ENCODE data around the gene ALKBH4.
"Not testable (repeated sequence)": the region's sequence is repeated elsewhere in the genome, so short reads cannot be mapped to it uniquely, and the experiment has no call there.

ALKBH4 gene

DNA sequence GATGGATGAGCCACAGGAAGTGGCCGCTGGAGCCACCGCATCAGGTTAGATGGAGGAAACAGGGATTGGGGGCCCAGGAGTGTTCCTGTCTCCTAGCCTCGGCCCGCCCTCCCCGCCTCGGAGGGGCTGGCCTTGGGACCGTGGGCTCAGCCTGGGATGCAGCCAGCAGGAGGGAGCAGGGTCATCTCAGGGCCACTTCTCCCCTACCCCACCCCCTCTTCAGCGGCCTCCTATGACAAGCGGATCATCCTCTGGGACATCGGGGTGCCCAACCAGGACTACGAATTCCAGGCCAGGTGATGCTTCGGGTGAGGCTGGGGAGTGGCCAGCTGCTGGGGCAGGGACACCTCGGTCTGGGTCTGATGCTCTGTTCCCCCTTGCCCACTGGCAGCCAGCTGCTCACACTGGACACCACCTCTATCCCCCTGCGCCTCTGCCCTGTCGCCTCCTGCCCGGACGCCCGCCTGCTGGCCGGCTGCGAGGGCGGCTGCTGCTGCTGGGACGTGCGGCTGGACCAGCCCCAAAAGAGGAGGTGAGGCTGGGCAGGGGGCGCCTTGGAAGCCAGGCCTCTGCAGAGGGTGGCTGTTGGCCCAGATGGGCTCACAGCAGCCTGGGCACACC lies 4.8 kb upstream of the ALKBH4 start:
- no peak overlapping the region for H3K27ac Mint-ChIP-seq
- H3K9me3 Mint-ChIP-seq, result no peaks in the 10 kb centered on the region
- no peaks in the 10 kb centered on the region for H3K27me3 Mint-ChIP-seq (ENCODE audit: low read depth)
- no peak overlapping the region for H3K4me3 Mint-ChIP-seq
- peaks cover 9% of the 10 kb centered on the region for H3K4me1 Mint-ChIP-seq (ENCODE audit: low read depth)
- peaks cover 5% of the 10 kb centered on the region for H3K36me3 Mint-ChIP-seq (ENCODE audit: low read depth)

DNA sequence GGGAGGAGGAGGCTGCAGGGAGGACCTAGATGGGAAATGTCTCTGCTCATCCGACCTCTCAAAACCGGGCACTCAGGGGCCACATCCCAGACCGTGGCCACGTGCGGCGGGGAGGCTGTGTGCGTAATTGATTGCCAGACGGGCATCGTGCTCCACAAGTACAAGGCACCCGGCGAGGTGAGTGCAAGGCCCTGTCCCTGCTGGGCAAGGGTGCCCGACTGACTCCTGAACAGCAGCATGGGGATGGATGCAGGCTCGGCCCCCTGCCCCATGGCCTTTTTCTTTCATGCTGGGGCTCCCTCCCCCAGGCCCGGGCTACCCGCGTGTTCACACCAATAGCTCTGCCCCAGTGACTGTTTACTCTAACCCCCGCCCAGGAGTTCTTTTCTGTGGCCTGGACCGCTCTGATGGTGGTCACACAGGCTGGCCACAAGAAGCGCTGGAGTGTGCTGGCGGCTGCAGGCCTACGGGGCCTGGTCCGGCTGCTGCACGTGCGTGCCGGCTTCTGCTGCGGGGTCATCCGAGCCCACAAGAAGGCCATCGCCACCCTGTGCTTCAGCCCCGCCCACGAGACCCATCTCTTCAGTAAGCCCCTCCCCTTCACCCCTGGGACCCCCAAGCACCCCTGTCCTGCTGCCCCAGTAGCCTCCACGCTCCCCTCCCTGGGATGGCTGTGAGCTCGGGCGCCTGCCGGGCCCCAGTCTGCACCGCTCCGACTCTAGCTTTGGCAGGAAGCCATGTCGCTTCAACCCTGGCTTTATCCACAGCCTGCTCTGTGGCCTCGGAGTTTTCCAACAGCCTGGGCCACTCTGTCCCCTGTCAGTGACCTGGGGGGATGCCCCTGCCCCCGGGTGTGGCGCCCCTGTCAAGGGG lies 4.1 kb upstream of the ALKBH4 start:
- Mint-ChIP-seq H3K36me3 (ENCODE audit: low read depth) (peaks cover 6% of the 10 kb centered on the region), H3K27me3 (ENCODE audit: low read depth) (no peaks in the 10 kb centered on the region), H3K4me3 (no peak overlapping the region), H3K9me3 (no peaks in the 10 kb centered on the region), H3K4me1 (ENCODE audit: low read depth) (peaks cover 15% of the 10 kb centered on the region), H3K27ac (no peak overlapping the region)

DNA sequence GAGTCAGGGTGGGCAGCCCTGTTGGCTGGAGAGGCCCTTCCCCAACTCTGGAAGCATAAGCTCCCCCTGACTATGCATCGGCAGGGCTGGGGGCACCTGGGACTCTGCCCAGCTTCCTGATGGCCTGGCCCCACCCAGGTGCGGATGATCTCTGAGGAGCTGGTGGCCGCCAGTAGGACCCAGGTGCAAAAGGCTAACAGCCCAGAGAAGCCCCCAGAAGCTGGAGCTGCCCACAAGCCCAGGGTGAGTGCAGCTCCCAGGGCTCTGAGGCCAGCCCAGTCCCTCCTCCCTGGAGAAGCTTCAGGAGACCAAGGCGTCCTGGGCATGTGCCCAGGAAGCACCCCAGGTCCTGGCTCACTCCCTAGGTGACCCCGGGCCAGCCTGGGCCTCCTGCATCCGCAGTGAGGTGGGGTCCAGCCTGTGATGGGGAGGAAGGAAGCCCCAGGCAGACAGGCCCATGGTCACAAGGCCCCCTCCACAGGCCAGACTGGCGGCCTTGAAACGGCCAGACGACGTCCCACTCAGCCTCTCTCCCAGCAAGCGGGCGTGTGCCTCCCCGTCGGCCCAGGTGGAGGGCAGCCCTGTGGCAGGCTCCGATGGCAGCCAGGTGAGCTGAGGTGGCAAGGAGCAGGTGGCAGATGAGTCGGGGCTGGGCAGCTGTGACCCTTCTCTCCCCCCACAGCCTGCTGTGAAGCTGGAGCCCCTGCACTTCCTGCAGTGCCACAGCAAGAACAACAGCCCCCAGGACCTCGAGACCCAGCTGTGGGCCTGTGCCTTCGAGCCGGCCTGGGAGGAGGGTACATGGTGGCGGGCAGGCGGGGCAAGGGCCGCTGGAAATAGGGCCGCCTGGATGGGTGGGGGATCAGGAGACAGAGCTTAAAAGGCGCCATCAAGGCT lies 3.2 kb upstream of the ALKBH4 start:
- peaks cover 17% of the 10 kb centered on the region for H3K4me1 Mint-ChIP-seq (ENCODE audit: low read depth)
- no peak overlapping the region for H3K4me3 Mint-ChIP-seq

DNA sequence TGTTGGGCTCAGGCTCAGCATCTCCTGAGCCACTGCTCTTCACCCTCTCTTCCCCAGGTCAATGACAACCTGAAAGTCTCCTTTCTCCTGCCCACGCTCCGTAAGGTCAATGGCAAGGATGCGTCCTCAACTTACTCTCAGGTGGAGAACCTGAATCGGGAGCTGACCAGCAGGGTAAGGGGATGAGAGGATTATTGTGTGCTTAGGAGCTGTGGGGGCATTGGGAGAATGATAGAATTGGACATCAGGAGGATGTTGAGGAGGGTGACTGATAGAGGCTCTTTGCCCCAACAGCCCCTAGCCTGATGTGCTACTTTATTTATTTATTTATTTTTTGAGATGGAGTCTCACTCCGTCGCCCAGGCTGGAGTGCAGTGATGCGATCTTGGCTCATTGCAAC lies 1.4 kb upstream of the ALKBH4 start:
- Mint-ChIP-seq H3K9me3 (no peaks in the 10 kb centered on the region), H3K4me3 (peak overlapping the region; percentile 92), H3K4me1 (ENCODE audit: low read depth) (peaks cover 20% of the 10 kb centered on the region), H3K36me3 (ENCODE audit: low read depth) (peaks cover 4% of the 10 kb centered on the region), H3K27me3 (ENCODE audit: low read depth) (no peaks in the 10 kb centered on the region), H3K27ac (no peak overlapping the region)

More for the DNA sequence above, 3.2 kb upstream of the ALKBH4 start:
- no peaks in the 10 kb centered on the region for H3K9me3 Mint-ChIP-seq
- no peaks in the 10 kb centered on the region for H3K27me3 Mint-ChIP-seq (ENCODE audit: low read depth)
- H3K36me3 Mint-ChIP-seq (ENCODE audit: low read depth), result peaks cover 3% of the 10 kb centered on the region
- no peak overlapping the region for H3K27ac Mint-ChIP-seq

DNA sequence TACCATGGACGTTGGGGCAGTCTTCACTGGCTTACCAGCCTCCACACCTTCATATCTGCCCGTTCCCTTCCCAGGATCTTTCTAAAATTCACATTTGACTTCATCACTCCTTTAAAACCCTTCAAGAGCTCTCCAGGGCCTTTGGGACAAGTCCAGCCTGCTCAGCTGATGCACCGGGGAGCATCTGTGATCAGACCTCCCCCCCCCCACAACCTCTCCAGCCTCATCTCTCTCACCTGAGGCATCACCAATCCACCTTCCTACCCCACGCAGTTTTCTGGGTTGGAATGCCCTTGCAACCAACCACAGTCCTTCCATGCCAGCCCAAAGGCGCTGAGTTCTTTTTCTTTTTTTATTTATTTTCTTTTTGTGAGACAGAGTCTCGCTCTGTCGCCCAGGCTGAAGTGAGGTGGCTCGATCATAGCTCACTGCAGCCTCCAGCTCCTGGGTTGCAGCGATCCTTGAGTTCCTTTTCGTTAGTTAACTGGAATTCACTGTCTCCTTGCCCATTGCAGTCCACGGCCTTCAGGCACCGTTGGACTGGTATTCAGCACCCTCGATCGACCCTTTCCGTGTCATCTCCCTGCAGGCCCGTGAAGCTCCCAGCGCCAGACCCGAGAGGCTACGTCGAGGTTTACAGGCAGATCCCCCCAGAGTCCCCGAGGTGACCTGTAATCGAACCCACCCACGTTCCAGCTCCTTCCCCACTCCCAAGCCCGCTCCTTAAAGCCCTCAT lies 654 bp downstream of the ALKBH4 start:
- H3K4me1 Mint-ChIP-seq (ENCODE audit: low read depth), result peaks cover 20% of the 10 kb centered on the region
- peak overlapping the region; percentile 82 for H3K27ac Mint-ChIP-seq

DNA sequence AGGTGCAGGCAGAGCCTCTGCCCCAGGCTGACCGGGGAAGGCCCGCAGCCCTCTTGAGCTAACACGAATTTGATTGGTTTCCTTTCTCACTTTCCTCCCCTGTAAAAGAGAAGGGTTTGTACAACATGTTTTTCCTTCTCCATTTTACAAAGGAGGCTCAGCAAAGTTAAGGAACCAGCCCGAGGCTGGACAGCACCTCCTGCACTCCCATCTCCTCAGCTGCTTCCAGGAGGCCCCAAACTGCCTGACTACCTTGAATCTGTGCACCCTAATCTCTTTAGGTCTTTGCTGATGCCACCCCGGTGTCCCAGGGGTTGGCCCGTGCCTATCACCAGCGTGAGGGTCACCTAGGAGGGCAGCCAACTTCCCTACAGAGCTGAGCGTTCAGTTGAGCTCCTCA lies 4.2 kb downstream of the ALKBH4 start:
- H3K4me3 Mint-ChIP-seq, result no peak overlapping the region
- H3K4me1 Mint-ChIP-seq (ENCODE audit: low read depth), result peaks cover 12% of the 10 kb centered on the region
- peaks cover 4% of the 10 kb centered on the region for H3K36me3 Mint-ChIP-seq (ENCODE audit: low read depth)
- no peaks in the 10 kb centered on the region for H3K9me3 Mint-ChIP-seq
- no peaks in the 10 kb centered on the region for H3K27me3 Mint-ChIP-seq (ENCODE audit: low read depth)
- H3K27ac Mint-ChIP-seq, result no peak overlapping the region

More for the DNA sequence above, 654 bp downstream of the ALKBH4 start:
- H3K36me3 Mint-ChIP-seq (ENCODE audit: low read depth), result peaks cover 6% of the 10 kb centered on the region
- no peaks in the 10 kb centered on the region for H3K9me3 Mint-ChIP-seq
- H3K4me3 Mint-ChIP-seq, result peak overlapping the region; percentile 92
- no peaks in the 10 kb centered on the region for H3K27me3 Mint-ChIP-seq (ENCODE audit: low read depth)

DNA sequence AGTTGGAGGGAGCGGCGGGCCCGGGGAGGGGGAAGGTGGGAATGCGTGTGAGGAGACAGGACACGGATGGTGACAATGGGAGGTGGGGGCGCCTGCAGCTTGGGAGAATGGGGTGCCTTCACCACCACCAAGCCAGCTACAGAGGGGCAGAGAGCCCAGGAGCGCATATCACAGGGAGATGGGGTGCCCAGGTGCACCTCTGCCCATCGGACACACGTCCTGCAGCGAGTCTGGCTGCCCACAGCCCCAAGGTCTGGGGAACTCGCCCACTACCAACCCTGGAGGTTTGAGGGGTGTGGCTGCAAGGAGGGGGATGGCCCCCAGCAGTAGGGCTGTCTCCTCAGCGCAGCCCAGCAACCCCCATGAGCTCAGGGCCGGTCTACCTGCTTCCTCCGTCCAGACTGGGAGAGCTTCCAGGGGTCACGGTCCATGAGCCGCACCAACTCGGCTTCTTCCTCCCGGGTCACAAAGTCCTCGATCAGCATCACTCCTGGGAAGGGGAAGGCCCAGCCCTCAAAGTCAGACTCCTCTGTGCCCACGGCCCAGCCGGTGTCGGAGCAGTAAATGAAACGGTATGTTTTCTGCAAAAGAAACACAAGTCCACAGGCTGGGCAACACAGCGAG lies 5.3 kb downstream of the ALKBH4 start:
- H3K4me3 Mint-ChIP-seq, result no peak overlapping the region
- peaks cover 4% of the 10 kb centered on the region for H3K36me3 Mint-ChIP-seq (ENCODE audit: low read depth)
- H3K9me3 Mint-ChIP-seq, result no peaks in the 10 kb centered on the region
- peaks cover 11% of the 10 kb centered on the region for H3K4me1 Mint-ChIP-seq (ENCODE audit: low read depth)
- H3K27ac Mint-ChIP-seq, result no peak overlapping the region
- no peaks in the 10 kb centered on the region for H3K27me3 Mint-ChIP-seq (ENCODE audit: low read depth)

DNA sequence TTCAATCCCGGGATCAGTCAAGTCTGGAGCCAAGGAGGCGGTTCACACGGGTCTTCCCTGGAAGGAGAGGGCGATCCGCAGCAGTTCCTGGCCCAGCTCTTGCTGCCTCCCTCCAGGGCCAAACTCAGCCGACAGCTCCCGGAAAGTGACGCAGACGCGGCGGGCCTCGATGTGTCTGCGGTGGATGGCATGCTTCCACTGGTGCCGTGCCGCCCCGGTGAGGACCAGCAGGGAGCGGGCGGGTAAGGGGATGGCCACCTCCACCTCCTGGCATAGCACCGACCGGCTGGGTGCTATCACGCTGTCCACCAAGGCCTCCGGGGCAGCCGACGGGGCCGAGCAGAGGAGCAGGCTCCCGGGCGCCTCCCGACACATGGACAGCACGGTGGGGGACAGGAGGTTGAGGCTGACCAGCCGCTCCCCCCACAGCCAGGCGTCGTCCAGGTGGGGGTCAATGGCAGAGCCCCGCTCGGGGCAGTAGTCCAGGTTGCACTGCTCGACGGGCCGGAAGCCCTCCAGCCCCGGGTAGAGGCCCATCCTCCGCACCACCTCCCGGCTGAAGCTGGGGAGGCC lies 7.2 kb downstream of the ALKBH4 start:
- Mint-ChIP-seq H3K36me3 (ENCODE audit: low read depth) (peaks cover 2% of the 10 kb centered on the region), H3K9me3 (no peaks in the 10 kb centered on the region), H3K4me3 (no peak overlapping the region), H3K4me1 (ENCODE audit: low read depth) (peaks cover under 1% of the 10 kb centered on the region), H3K27ac (no peak overlapping the region), H3K27me3 (ENCODE audit: low read depth) (no peaks in the 10 kb centered on the region)

DNA sequence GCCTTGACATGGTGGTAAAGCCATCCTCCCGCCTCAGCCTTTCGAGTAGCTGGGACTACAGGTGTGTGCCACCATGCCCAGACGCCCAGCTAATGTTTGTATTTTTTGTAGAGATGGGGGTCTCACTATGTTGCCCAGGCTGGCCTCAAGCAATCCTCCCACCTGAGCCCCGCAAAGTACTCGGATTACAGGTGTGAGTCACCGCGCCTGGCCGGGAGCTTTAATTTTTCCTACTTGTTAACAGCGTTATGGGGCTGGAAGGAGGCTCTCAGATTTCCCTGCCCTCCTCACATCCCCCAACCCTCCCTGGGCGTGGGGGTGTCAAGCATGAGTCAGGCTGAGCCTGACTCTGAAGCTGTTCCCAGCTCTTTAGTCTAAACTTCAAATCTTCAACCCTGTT lies 8.3 kb downstream of the ALKBH4 start:
- Mint-ChIP-seq H3K9me3 (no peaks in the 10 kb centered on the region), H3K4me1 (ENCODE audit: low read depth) (no peaks in the 10 kb centered on the region), H3K36me3 (ENCODE audit: low read depth) (peaks cover 2% of the 10 kb centered on the region), H3K4me3 (no peak overlapping the region), H3K27me3 (ENCODE audit: low read depth) (no peaks in the 10 kb centered on the region), H3K27ac (no peak overlapping the region)

DNA sequence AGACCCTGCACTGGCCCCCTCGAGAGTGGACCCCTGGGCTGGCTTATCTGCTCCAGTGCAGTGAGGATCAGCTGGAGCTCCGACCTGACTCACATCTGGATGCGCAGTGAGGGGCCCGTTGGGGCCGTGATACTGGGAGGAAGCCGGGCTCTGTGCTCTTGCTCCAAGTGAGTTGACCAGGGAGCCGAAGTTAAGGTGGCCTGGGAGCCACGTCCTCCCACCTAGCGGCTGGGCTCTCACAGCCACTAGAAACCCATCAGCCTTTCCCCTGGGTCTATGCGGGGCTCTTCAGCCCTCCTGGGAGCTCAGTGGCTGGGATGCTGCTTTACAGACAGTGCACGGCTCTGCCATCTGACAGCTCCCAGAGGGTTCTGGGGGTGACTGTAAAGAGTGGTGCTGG lies 9.1 kb downstream of the ALKBH4 start:
- Mint-ChIP-seq H3K4me1 (ENCODE audit: low read depth) (no peaks in the 10 kb centered on the region), H3K36me3 (ENCODE audit: low read depth) (no peaks in the 10 kb centered on the region), H3K4me3 (no peak overlapping the region), H3K9me3 (no peaks in the 10 kb centered on the region), H3K27ac (no peak overlapping the region), H3K27me3 (ENCODE audit: low read depth) (no peaks in the 10 kb centered on the region)

DNA sequence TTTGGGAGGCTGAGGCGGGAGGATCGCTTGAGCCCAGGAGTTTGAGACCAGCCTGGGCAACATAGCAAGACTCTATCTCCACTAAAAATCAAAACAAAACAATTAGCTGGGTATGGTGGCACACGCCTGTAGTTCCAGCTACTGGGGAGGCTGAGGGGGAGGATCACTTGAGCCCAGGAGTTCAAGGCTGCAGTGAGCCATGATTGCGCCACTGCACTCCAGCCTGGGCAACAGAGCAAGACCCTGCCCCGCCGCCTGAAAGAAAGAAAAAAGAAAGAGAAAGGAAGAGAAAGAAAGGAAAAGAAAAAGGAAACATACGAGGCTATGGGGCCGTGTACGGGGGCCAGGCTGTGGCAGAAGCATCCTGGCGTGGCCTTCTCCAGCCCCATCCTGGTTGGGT lies 9.7 kb downstream of the ALKBH4 start:
- not testable (repeated sequence) for H3K36me3 Mint-ChIP-seq (ENCODE audit: low read depth); H3K4me3 Mint-ChIP-seq; H3K27ac Mint-ChIP-seq; H3K4me1 Mint-ChIP-seq (ENCODE audit: low read depth); H3K9me3 Mint-ChIP-seq; H3K27me3 Mint-ChIP-seq (ENCODE audit: low read depth)

DNA sequence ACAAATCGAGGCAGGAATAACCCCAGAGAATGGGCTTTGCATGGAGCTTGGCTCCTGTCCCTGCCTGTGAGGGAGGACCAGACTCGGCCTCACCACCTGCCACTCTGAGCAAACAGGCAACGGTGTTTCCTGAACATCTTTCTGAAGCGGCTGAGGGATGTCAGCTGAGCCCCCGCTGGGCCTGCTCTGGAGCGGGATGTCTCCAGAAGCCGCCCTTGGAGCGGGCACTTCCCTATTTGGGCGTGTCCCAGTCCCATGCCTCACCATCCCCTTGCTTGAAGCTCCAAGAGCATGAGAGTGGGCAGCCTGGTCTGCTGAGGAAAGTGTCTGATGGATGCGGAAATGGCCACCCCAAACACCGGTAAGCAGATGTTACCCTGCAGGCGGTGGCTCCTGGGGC lies 10.2 kb downstream of the ALKBH4 start:
- Mint-ChIP-seq H3K4me1 (ENCODE audit: low read depth) (no peaks in the 10 kb centered on the region), H3K27me3 (ENCODE audit: low read depth) (no peaks in the 10 kb centered on the region), H3K36me3 (ENCODE audit: low read depth) (no peaks in the 10 kb centered on the region), H3K27ac (no peak overlapping the region), H3K9me3 (no peaks in the 10 kb centered on the region), H3K4me3 (no peak overlapping the region)

DNA sequence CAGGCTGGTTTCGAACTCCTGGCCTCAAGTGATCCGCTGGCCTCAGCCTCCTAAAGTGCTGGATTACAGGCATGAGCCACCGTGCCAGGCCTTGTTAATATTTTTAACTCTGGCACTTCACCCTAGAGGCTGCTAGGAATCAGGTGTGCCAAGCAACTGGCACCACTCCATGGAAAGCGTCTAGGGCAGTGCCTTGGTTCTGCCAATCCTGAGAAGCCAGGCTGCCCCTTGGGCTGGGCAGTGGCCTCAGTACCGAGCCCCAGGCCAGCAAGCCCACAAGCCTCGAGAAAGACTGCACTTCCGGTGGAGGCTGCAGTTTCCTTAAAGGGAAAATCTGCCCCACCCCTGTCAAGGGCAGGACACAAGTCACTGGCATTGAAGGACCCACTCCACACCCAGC lies 11.3 kb downstream of the ALKBH4 start:
- Mint-ChIP-seq H3K27ac (no peak overlapping the region), H3K9me3 (no peaks in the 10 kb centered on the region), H3K4me1 (ENCODE audit: low read depth) (no peaks in the 10 kb centered on the region), H3K36me3 (ENCODE audit: low read depth) (peaks cover 5% of the 10 kb centered on the region), H3K27me3 (ENCODE audit: low read depth) (no peaks in the 10 kb centered on the region), H3K4me3 (no peak overlapping the region)

Data from T-helper 1 cell treated with Interleukin-12 subunit alpha and Interleukin-12 subunit beta and Interleukin-4 antibody, amounts not matched to agents 30 μg/mL and 1 μg/mL, for 36 hours (primary cell).